Diencephalon (tissue), 1 donor: ENCODE results near the gene EVI2B. TPM values are rescaled to one million over a fixed set of nuclear protein-coding genes. Genes with fewer than 3 reads are reported as not detected.

Experiments used
- total RNA-seq: library from RNA; depleted of rRNA; stranded (reverse); fragments of >200 nt; gene quantifications from one replicate; pipeline ENCODE4 v1.2.3, GENCODE V29; 2014

The EVI2B gene
- 0.69 TPM for total RNA-seq

GRCh38 chr17:31313982-31314781 lies at the start of gene EVI2B:
TSS of gene EVI2B (minus strand) at chr17:31314054. CDS start at chr17:31305609, 8,445 bp downstream.

GRCh38 chr17:31321481-31321880 lies 7.6 kb upstream of the EVI2B start, which contains the start of gene EVI2A:
TSS of gene EVI2A (minus strand) at chr17:31321622. CDS start at chr17:31319013, 2,609 bp downstream.

DNA sequence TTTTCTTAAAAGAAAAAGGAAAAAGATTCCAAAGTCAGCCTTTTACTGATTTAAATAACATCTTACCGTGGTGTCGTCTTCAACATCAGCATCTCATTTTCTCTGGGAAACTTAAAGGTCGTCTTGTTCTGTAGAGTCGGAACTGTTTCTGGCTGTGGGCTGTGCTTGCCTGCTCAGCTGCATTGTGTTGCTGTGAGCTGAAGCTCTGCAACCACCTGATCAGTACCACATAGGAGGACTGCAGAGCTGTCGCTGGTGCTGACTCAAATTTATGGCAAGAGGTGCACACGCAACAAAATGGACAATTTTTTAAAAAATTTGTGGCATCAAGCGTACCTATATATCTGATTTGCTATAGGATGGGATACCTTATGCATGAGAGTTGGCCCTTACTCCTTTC lies 16.8 kb downstream of the EVI2B start, which contains the start of gene OMG:
OMG (minus strand) TSS at position 150 of the 400 bp plus-strand sequence. CDS start 908 bp downstream, outside the sequence.

Other genes starting within 250 kb of the EVI2B start
- 146 TPM for gene NF1, start 219.1 kb downstream of the EVI2B start, total RNA-seq
- gene OMG, start 16.8 kb downstream of the EVI2B start, total RNA-seq = 45.4 TPM
- 5.5 TPM for gene EVI2A, start 7.6 kb upstream of the EVI2B start, total RNA-seq
- gene RAB11FIP4, start 77.6 kb upstream of the EVI2B start, total RNA-seq = 54.9 TPM